ENCODE measurements around the gene PSMC3IP.
A peak's percentile ranks its signal among the peaks of the same experiment; 100 is the strongest.

PSMC3IP gene

DNA sequence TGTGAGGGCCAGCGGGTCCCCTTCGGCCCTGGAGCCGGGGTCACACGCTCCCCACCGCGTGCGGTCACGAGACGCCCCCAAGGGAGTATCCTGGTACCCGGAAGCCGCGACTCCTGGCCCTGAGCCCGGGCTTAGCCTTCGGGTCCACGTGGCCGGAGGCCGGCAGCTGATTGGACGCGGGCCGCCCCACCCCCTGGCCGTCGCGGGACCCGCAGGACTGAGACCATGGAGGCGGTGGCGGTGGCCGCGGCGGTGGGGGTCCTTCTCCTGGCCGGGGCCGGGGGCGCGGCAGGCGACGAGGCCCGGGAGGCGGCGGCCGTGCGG is 41.5 kb downstream of the PSMC3IP start, which contains the start of gene NAGLU (continued):
- TF ChIP-seq, protein P1, sequence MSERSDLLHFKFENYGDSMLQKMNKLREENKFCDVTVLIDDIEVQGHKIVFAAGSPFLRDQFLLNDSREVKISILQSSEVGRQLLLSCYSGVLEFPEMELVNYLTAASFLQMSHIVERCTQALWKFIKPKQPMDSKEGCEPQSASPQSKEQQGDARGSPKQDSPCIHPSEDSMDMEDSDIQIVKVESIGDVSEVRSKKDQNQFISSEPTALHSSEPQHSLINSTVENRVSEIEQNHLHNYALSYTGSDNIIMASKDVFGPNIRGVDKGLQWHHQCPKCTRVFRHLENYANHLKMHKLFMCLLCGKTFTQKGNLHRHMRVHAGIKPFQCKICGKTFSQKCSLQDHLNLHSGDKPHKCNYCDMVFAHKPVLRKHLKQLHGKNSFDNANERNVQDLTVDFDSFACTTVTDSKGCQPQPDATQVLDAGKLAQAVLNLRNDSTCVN (tag by site-specific recombination; optimal IDR thresholded peaks at IDR 0.05) = peak; percentile 90
- no peak for TF ChIP-seq PRDM1 (tag by site-specific recombination; IDR thresholded peaks at IDR 0.05)
- TF ChIP-seq ZNF114 (tag by site-specific recombination; IDR thresholded peaks at IDR 0.05) = no peak
- TF ChIP-seq BCL11A (tag by site-specific recombination; IDR thresholded peaks at IDR 0.05; ENCODE audit: low read depth) = peak; percentile 97
- TF ChIP-seq ZNF324 (tag by site-specific recombination; IDR thresholded peaks at IDR 0.05) = no peak
- TF ChIP-seq, protein P2, sequence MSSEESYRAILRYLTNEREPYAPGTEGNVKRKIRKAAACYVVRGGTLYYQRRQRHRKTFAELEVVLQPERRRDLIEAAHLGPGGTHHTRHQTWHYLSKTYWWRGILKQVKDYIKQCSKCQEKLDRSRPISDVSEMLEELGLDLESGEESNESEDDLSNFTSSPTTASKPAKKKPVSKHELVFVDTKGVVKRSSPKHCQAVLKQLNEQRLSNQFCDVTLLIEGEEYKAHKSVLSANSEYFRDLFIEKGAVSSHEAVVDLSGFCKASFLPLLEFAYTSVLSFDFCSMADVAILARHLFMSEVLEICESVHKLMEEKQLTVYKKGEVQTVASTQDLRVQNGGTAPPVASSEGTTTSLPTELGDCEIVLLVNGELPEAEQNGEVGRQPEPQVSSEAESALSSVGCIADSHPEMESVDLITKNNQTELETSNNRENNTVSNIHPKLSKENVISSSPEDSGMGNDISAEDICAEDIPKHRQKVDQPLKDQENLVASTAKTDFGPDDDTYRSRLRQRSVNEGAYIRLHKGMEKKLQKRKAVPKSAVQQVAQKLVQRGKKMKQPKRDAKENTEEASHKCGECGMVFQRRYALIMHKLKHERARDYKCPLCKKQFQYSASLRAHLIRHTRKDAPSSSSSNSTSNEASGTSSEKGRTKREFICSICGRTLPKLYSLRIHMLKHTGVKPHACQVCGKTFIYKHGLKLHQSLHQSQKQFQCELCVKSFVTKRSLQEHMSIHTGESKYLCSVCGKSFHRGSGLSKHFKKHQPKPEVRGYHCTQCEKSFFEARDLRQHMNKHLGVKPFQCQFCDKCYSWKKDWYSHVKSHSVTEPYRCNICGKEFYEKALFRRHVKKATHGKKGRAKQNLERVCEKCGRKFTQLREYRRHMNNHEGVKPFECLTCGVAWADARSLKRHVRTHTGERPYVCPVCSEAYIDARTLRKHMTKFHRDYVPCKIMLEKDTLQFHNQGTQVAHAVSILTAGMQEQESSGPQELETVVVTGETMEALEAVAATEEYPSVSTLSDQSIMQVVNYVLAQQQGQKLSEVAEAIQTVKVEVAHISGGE (tag by site-specific recombination; conservative IDR thresholded peaks at IDR 0.05; ENCODE audit: low read depth) = no peak
- TF ChIP-seq, protein P3, sequence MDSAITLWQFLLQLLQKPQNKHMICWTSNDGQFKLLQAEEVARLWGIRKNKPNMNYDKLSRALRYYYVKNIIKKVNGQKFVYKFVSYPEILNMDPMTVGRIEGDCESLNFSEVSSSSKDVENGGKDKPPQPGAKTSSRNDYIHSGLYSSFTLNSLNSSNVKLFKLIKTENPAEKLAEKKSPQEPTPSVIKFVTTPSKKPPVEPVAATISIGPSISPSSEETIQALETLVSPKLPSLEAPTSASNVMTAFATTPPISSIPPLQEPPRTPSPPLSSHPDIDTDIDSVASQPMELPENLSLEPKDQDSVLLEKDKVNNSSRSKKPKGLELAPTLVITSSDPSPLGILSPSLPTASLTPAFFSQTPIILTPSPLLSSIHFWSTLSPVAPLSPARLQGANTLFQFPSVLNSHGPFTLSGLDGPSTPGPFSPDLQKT (IDR thresholded peaks at IDR 0.05; ENCODE audit: borderline replicate concordance, low read depth, low read length) = no peak
- TF ChIP-seq, protein P4, sequence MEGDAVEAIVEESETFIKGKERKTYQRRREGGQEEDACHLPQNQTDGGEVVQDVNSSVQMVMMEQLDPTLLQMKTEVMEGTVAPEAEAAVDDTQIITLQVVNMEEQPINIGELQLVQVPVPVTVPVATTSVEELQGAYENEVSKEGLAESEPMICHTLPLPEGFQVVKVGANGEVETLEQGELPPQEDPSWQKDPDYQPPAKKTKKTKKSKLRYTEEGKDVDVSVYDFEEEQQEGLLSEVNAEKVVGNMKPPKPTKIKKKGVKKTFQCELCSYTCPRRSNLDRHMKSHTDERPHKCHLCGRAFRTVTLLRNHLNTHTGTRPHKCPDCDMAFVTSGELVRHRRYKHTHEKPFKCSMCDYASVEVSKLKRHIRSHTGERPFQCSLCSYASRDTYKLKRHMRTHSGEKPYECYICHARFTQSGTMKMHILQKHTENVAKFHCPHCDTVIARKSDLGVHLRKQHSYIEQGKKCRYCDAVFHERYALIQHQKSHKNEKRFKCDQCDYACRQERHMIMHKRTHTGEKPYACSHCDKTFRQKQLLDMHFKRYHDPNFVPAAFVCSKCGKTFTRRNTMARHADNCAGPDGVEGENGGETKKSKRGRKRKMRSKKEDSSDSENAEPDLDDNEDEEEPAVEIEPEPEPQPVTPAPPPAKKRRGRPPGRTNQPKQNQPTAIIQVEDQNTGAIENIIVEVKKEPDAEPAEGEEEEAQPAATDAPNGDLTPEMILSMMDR (tag by site-specific recombination; IDR thresholded peaks at IDR 0.05) = no peak
- TF ChIP-seq ZSCAN30 (tag by site-specific recombination; IDR thresholded peaks at IDR 0.05) = peak; percentile 76; the same call in 1 of the 2 replicates
- TF ChIP-seq ZNF23 (tag by site-specific recombination; IDR thresholded peaks at IDR 0.05; ENCODE audit: borderline replicate concordance) = no peak
- no peak for TF ChIP-seq ZNF677 (tag by site-specific recombination; IDR thresholded peaks at IDR 0.05)
- TF ChIP-seq ZNF112 (tag by site-specific recombination; IDR thresholded peaks at IDR 0.05) = no peak
- TF ChIP-seq ZNF350 (tag by site-specific recombination; IDR thresholded peaks at IDR 0.05) = no peak
- no peak for TF ChIP-seq ZBTB48 (tag by site-specific recombination; IDR thresholded peaks at IDR 0.05)
- TF ChIP-seq ZNF302 (tag by site-specific recombination; IDR thresholded peaks at IDR 0.05; ENCODE audit: low read depth) = no peak
- TF ChIP-seq ZNF138 (tag by site-specific recombination; IDR thresholded peaks at IDR 0.05; ENCODE audit: borderline replicate concordance) = no peak
- TF ChIP-seq SP7 (tag by site-specific recombination; IDR thresholded peaks at IDR 0.05) = no peak; the same call in 1 of the 2 replicates
- no peak for TF ChIP-seq SCRT2 (tag by site-specific recombination; IDR thresholded peaks at IDR 0.05)
- TF ChIP-seq, protein P5, sequence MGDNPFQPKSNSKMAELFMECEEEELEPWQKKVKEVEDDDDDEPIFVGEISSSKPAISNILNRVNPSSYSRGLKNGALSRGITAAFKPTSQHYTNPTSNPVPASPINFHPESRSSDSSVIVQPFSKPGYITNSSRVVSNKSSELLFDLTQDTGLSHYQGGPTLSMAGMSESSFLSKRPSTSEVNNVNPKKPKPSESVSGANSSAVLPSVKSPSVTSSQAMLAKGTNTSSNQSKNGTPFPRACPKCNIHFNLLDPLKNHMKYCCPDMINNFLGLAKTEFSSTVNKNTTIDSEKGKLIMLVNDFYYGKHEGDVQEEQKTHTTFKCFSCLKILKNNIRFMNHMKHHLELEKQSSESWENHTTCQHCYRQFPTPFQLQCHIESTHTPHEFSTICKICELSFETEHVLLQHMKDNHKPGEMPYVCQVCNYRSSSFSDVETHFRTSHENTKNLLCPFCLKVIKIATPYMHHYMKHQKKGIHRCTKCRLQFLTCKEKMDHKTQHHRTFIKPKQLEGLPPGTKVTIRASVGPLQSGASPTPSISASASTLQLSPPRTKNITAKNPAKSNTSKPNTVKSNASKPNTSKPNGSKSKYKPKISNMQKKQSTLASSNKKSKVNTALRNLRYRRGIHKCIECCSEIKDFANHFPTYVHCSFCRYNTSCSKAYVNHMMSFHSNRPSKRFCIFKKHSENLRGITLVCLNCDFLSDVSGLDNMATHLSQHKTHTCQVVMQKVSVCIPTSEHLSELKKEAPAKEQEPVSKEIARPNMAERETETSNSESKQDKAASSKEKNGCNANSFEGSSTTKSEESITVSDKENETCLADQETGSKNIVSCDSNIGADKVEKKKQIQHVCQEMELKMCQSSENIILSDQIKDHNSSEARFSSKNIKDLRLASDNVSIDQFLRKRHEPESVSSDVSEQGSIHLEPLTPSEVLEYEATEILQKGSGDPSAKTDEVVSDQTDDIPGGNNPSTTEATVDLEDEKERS (tag by site-specific recombination; IDR thresholded peaks at IDR 0.05) = no peak
- no peak for TF ChIP-seq SETDB1 (IDR thresholded peaks at IDR 0.05; ENCODE audit: insufficient read length, low read length)
- TF ChIP-seq, protein P6, sequence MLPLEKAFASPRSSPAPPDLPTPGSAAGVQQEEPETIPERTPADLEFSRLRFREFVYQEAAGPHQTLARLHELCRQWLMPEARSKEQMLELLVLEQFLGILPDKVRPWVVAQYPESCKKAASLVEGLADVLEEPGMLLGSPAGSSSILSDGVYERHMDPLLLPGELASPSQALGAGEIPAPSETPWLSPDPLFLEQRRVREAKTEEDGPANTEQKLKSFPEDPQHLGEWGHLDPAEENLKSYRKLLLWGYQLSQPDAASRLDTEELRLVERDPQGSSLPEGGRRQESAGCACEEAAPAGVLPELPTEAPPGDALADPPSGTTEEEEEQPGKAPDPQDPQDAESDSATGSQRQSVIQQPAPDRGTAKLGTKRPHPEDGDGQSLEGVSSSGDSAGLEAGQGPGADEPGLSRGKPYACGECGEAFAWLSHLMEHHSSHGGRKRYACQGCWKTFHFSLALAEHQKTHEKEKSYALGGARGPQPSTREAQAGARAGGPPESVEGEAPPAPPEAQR (tag by site-specific recombination; IDR thresholded peaks at IDR 0.05) = no peak
- peak; percentile 51; the same call in 1 of the 2 replicates for TF ChIP-seq ZBTB1 (tag by site-specific recombination; IDR thresholded peaks at IDR 0.05)
- TF ChIP-seq ZNF132 (tag by site-specific recombination; IDR thresholded peaks at IDR 0.05; ENCODE audit: borderline replicate concordance) = no peak
- TF ChIP-seq, protein P7, sequence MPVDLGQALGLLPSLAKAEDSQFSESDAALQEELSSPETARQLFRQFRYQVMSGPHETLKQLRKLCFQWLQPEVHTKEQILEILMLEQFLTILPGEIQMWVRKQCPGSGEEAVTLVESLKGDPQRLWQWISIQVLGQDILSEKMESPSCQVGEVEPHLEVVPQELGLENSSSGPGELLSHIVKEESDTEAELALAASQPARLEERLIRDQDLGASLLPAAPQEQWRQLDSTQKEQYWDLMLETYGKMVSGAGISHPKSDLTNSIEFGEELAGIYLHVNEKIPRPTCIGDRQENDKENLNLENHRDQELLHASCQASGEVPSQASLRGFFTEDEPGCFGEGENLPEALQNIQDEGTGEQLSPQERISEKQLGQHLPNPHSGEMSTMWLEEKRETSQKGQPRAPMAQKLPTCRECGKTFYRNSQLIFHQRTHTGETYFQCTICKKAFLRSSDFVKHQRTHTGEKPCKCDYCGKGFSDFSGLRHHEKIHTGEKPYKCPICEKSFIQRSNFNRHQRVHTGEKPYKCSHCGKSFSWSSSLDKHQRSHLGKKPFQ (tag by site-specific recombination; IDR thresholded peaks at IDR 0.05) = no peak; the same call in 1 of the 2 replicates
